ENCODE data around the gene KLHL17.

Gene KLHL17

GRCh38 chr1:970242-970972 is 10.0 kb downstream of the KLHL17 start:
- Histone ChIP-seq H3K9me2 (replicated peaks; ENCODE audit: control insufficient read depth, low read length) (no peaks in the 10 kb centered on the region), H3K4me1 (ENCODE audit: control insufficient read depth, low read length) (peaks cover 10% of the 10 kb centered on the region), H3K4me2 (ENCODE audit: low read length) (no peak overlapping the region), H3F3A (ENCODE audit: control insufficient read depth, insufficient read depth) (no peaks in the 10 kb centered on the region; the same call in 1 of the 2 replicates), H3K27ac (ENCODE audit: low read depth, low read length) (no peak overlapping the region), H3K4me3 (ENCODE audit: low read length) (no peak overlapping the region), H3K79me2 (ENCODE audit: control insufficient read depth, low read length) (no peaks in the 10 kb centered on the region), H3K36me3 (ENCODE audit: control insufficient read depth, low read length) (no peaks in the 10 kb centered on the region), H3K9me3 (ENCODE audit: control insufficient read depth, insufficient read depth, low read length) (no peaks in the 10 kb centered on the region; the same call in 1 of the 2 replicates), H4K20me1 (ENCODE audit: control insufficient read depth, insufficient read depth, low read depth, low read length) (no peaks in the 10 kb centered on the region), H3K27me3 (ENCODE audit: control insufficient read depth, low read length) (0 out of 2 replicates have a peak, but pooled peaks cover 4% of the 10 kb centered on the region)
- TF ChIP-seq CTCF (IDR thresholded peaks at IDR 0.05; ENCODE audit: low read depth, low read length, poor library complexity, severe bottlenecking) (no peak), EZH2phosphoT487 (IDR thresholded peaks at IDR 0.05; ENCODE audit: borderline replicate concordance, low read length) (no peak)

- Histone ChIP-seq H3K36me3 (ENCODE audit: control insufficient read depth, low read length) (no peaks in the 10 kb centered on the region), H3K27me3 (ENCODE audit: control insufficient read depth, low read length) (0 out of 2 replicates have a peak, but pooled peaks cover 4% of the 10 kb centered on the region)
- no peak for TF ChIP-seq EZH2phosphoT487 (IDR thresholded peaks at IDR 0.05; ENCODE audit: borderline replicate concordance, low read length)
- no peak for TF ChIP-seq CTCF (IDR thresholded peaks at IDR 0.05; ENCODE audit: low read depth, low read length, poor library complexity, severe bottlenecking)
Measured at GRCh38 chr1:970973-971730, 10.8 kb downstream of the KLHL17 start.

GRCh38 chr1:971751-972506 is 11.5 kb downstream of the KLHL17 start:
- H3K27me3 ChIP-seq (ENCODE audit: control insufficient read depth, low read length) = no peaks in the 10 kb centered on the region
- H3K36me3 ChIP-seq (ENCODE audit: control insufficient read depth, low read length) = no peaks in the 10 kb centered on the region
- H3K4me2 ChIP-seq (ENCODE audit: low read length) = no peak overlapping the region
- TF ChIP-seq EZH2phosphoT487 (IDR thresholded peaks at IDR 0.05; ENCODE audit: borderline replicate concordance, low read length) = no peak
- TF ChIP-seq CTCF (IDR thresholded peaks at IDR 0.05; ENCODE audit: low read depth, low read length, poor library complexity, severe bottlenecking) = no peak
- H3K4me1 ChIP-seq (ENCODE audit: control insufficient read depth, low read length) = peaks cover 6% of the 10 kb centered on the region
- H3K79me2 ChIP-seq (ENCODE audit: control insufficient read depth, low read length) = no peaks in the 10 kb centered on the region
- no peak overlapping the region for H3K4me3 ChIP-seq (ENCODE audit: low read length)
- no peaks in the 10 kb centered on the region; the same call in 1 of the 2 replicates for H3K9me3 ChIP-seq (ENCODE audit: control insufficient read depth, insufficient read depth, low read length)
- no peaks in the 10 kb centered on the region for H4K20me1 ChIP-seq (ENCODE audit: control insufficient read depth, insufficient read depth, low read depth, low read length)
- no peaks in the 10 kb centered on the region for H3K9me2 ChIP-seq (replicated peaks; ENCODE audit: control insufficient read depth, low read length)
- no peak overlapping the region for H3K27ac ChIP-seq (ENCODE audit: low read depth, low read length)
- no peaks in the 10 kb centered on the region; the same call in 1 of the 2 replicates for H3F3A ChIP-seq (ENCODE audit: control insufficient read depth, insufficient read depth)

More at GRCh38 chr1:970973-971730, 10.8 kb downstream of the KLHL17 start:
- H3K9me3 ChIP-seq (ENCODE audit: control insufficient read depth, insufficient read depth, low read length) = no peaks in the 10 kb centered on the region; the same call in 1 of the 2 replicates
- H3K9me2 ChIP-seq (replicated peaks; ENCODE audit: control insufficient read depth, low read length) = no peaks in the 10 kb centered on the region
- H3K27ac ChIP-seq (ENCODE audit: low read depth, low read length) = no peak overlapping the region
- H3K79me2 ChIP-seq (ENCODE audit: control insufficient read depth, low read length) = no peaks in the 10 kb centered on the region
- no peak overlapping the region for H3K4me3 ChIP-seq (ENCODE audit: low read length)
- peaks cover 11% of the 10 kb centered on the region for H3K4me1 ChIP-seq (ENCODE audit: control insufficient read depth, low read length)
- no peak overlapping the region for H3K4me2 ChIP-seq (ENCODE audit: low read length)
- H3F3A ChIP-seq (ENCODE audit: control insufficient read depth, insufficient read depth) = no peaks in the 10 kb centered on the region; the same call in 1 of the 2 replicates
- H4K20me1 ChIP-seq (ENCODE audit: control insufficient read depth, insufficient read depth, low read depth, low read length) = no peaks in the 10 kb centered on the region
